Loucy (cell line): Measurements from ENCODE around the gene MAP3K19.

ENCODE experiments used
- H2AFZ ChIP-seq: fragments of 200-600 bp; sonication (generic); 2 replicates; pipeline ENCODE4 v1.6.0; 2016; ENCODE audit warnings: antibody characterized with exemption, mild to moderate bottlenecking, low read length, moderate library complexity
- H3F3A ChIP-seq: fragments of 200-600 bp; 2 replicates; pipeline ENCODE4 v1.6.0; 2016; ENCODE audit warnings: antibody characterized with exemption, low read depth, mild to moderate bottlenecking
- H3K27me3 ChIP-seq: fragments of 200-600 bp; sonication (generic); 2 replicates; pipeline ENCODE4 v1.6.1; 2014; ENCODE audit warnings: low read length, mild to moderate bottlenecking; ENCODE audit not compliant: insufficient read depth, poor library complexity, severe bottlenecking
- H3K36me3 ChIP-seq: fragments of 200-600 bp; sonication (generic); 2 replicates; pipeline ENCODE4 v1.6.1; 2016; ENCODE audit warnings: low read length; ENCODE audit not compliant: insufficient read depth
- H3K4me1 ChIP-seq: fragments of 200-600 bp; sonication (generic); 2 replicates; pipeline ENCODE4 v1.5.1; 2014; ENCODE audit warnings: low read length, mild to moderate bottlenecking; ENCODE audit not compliant: insufficient read depth, poor library complexity, severe bottlenecking
- H3K4me2 ChIP-seq: fragments of 200-600 bp; sonication (generic); 2 replicates; pipeline ENCODE4 v1.6.0; 2014; ENCODE audit warnings: antibody characterized with exemption, low read length, low read depth, mild to moderate bottlenecking; ENCODE audit not compliant: poor library complexity, severe bottlenecking
- H3K4me3 ChIP-seq: fragments of 200-600 bp; sonication (generic); 2 replicates; pipeline ENCODE4 v1.5.1; 2014; ENCODE audit warnings: low read length, mild to moderate bottlenecking, mixed read lengths; ENCODE audit not compliant: poor library complexity, severe bottlenecking
- H3K79me2 ChIP-seq: fragments of 200-600 bp; sonication (generic); 2 replicates; pipeline ENCODE4 v1.6.1; 2014; ENCODE audit warnings: low read length; ENCODE audit not compliant: insufficient read depth
- H3K9ac ChIP-seq: fragments of 200-600 bp; sonication (generic); 2 replicates; pipeline ENCODE4 v1.6.0; 2014; ENCODE audit warnings: mild to moderate bottlenecking, low read depth, low read length, moderate library complexity; ENCODE audit not compliant: poor library complexity, severe bottlenecking
- H3K9me2 ChIP-seq: fragments of 200-600 bp; sonication (generic); replicated peaks from 2 replicates; pipeline ENCODE4 v1.6.1; 2016; ENCODE audit warnings: low read depth, low read length, mixed read lengths
- H3K9me3 ChIP-seq: fragments of 200-600 bp; sonication (generic); 2 replicates; pipeline ENCODE4 v1.6.1; 2014; ENCODE audit warnings: mild to moderate bottlenecking, antibody characterized with exemption, low read length, low read depth; ENCODE audit not compliant: insufficient read depth
- H4K20me1 ChIP-seq: fragments of 200-600 bp; sonication (generic); 2 replicates; pipeline ENCODE4 v1.6.0; 2014; ENCODE audit warnings: antibody characterized with exemption, low read length, mild to moderate bottlenecking; ENCODE audit not compliant: insufficient read depth, poor library complexity, severe bottlenecking
- EZH2phosphoT487 ChIP-seq: fragments of 200-600 bp; IDR thresholded peaks from 2 replicates; pipeline ENCODE4 v1.6.1; 2018; ENCODE audit warnings: antibody characterized with exemption, mild to moderate bottlenecking, moderate library complexity, borderline replicate concordance
- TF ChIP-seq, protein P1 (sequence below): fragments of 200-600 bp; sonication (generic); conservative IDR thresholded peaks from 2 replicates; pipeline ENCODE4 v1.5.1; 2014; ENCODE audit warnings: mild to moderate bottlenecking, antibody characterized with exemption, low read length

MAP3K19 gene

DNA sequence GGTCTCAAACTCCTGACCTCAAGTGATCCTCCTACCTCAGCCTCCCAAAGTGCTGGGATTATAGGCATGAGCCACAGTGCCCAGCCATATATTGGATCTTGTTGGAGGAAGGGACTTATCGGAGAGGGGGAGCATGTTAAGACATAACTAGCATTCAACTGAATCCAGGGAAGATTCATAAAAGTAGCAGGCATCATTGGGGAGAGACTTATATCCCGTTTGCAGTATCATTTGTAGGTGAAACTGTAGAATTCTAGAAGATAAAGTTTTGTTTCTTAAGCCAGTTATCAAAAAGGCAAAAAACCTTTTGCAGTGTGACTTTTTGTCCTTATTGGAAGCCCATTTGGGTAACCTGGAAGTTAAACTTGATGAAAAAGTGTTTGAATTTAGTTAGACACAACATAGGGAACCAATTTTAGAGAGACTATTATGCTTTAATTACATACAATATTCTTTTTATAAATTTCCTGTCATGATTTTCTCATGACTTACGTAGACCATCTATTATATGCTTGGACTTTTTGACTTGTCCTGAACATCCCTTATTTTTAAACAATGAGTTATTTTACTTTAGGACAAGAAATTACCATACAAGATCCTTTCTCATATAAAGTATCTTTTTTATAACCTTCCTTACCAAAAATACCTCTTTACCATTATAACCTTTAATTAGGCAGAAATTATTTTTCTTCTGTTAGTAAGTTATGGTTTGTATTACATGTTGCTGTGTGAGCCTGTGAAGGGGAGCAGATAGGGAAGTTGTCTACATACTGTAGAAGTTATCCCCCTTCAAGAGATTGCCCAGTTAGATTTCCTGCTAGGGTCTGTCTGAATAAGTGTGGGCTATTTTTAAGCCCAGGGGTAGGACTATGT, 25.1 kb upstream of the MAP3K19 start:
- Histone ChIP-seq H3K9me3 (peaks cover 23% of the 10 kb centered on the region), H3K4me3 (no peak overlapping the region), H3K79me2 (peaks cover 44% of the 10 kb centered on the region)

GRCh38 chr2:135066710-135067109, 19.5 kb upstream of the MAP3K19 start:
- H3K36me3 ChIP-seq = peaks cover 24% of the 10 kb centered on the region; the same call in 1 of the 2 replicates
- peaks cover 83% of the 10 kb centered on the region for H3K79me2 ChIP-seq
- no peaks in the 10 kb centered on the region for H3K9me2 ChIP-seq
- no peaks in the 10 kb centered on the region for H3K27me3 ChIP-seq
- H4K20me1 ChIP-seq = peaks cover 9% of the 10 kb centered on the region
- no peak overlapping the region for H3K9ac ChIP-seq
- peaks cover 14% of the 10 kb centered on the region for H3K4me1 ChIP-seq
- no peak overlapping the region for H3K4me2 ChIP-seq
- H3K9me3 ChIP-seq = peaks cover 9% of the 10 kb centered on the region
- H3F3A ChIP-seq = no peaks in the 10 kb centered on the region
- TF ChIP-seq, protein P1, sequence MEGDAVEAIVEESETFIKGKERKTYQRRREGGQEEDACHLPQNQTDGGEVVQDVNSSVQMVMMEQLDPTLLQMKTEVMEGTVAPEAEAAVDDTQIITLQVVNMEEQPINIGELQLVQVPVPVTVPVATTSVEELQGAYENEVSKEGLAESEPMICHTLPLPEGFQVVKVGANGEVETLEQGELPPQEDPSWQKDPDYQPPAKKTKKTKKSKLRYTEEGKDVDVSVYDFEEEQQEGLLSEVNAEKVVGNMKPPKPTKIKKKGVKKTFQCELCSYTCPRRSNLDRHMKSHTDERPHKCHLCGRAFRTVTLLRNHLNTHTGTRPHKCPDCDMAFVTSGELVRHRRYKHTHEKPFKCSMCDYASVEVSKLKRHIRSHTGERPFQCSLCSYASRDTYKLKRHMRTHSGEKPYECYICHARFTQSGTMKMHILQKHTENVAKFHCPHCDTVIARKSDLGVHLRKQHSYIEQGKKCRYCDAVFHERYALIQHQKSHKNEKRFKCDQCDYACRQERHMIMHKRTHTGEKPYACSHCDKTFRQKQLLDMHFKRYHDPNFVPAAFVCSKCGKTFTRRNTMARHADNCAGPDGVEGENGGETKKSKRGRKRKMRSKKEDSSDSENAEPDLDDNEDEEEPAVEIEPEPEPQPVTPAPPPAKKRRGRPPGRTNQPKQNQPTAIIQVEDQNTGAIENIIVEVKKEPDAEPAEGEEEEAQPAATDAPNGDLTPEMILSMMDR = no peak
- TF ChIP-seq EZH2phosphoT487 = no peak
- H2AFZ ChIP-seq = no peak overlapping the region
- H3K4me3 ChIP-seq = no peak overlapping the region

More for the DNA sequence above, 25.1 kb upstream of the MAP3K19 start:
- H3K4me1 ChIP-seq = no peaks in the 10 kb centered on the region
- H3K9ac ChIP-seq = no peak overlapping the region
- peaks cover 6% of the 10 kb centered on the region for H4K20me1 ChIP-seq
- H3F3A ChIP-seq = no peaks in the 10 kb centered on the region
- H2AFZ ChIP-seq = no peak overlapping the region
- H3K27me3 ChIP-seq = no peaks in the 10 kb centered on the region
- H3K9me2 ChIP-seq = no peaks in the 10 kb centered on the region
- H3K4me2 ChIP-seq = no peak overlapping the region
- peaks cover 21% of the 10 kb centered on the region; the same call in 1 of the 2 replicates for H3K36me3 ChIP-seq
- TF ChIP-seq, protein P1 = no peak
- TF ChIP-seq EZH2phosphoT487 = no peak

DNA sequence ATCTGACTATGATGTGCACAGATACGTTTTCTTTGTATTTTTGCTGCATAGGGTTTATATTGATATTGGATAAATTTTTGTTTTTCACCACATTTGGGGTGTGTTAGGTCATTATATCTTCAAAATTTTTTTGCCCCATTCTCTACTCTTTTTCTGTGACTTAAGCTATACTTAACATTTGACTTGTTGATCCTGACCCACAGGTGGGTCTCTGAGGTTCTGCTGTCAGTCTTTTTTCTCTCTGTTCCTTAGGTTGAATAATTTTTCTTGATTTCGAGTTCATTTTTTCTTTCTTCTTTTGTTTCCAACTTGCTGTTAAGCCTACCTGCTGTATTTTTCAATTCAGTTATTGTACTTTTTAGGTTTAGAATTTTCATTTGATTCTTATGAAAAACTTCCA, 16.9 kb upstream of the MAP3K19 start:
- Histone ChIP-seq H3K9me3 (no peaks in the 10 kb centered on the region), H3K4me2 (no peak overlapping the region), H3K27me3 (no peaks in the 10 kb centered on the region), H3K9ac (no peak overlapping the region), H4K20me1 (peaks cover 18% of the 10 kb centered on the region), H3F3A (no peaks in the 10 kb centered on the region), H3K4me1 (peaks cover 14% of the 10 kb centered on the region), H3K9me2 (no peaks in the 10 kb centered on the region), H3K4me3 (no peak overlapping the region), H3K36me3 (peaks cover 18% of the 10 kb centered on the region; the same call in 1 of the 2 replicates), H3K79me2 (peaks cover 80% of the 10 kb centered on the region), H2AFZ (no peak overlapping the region)
- TF ChIP-seq, protein P1 = no peak
- TF ChIP-seq EZH2phosphoT487 = no peak
